GM18909 (cell line): Measurements from ENCODE around the gene MINDY3.
"Not testable (repeated sequence)": the region's sequence is repeated elsewhere in the genome, so short reads cannot be mapped to it uniquely, and the experiment has no call there.

ENCODE experiments used
- ATAC-seq: cut with Tn5 transposase; IDR thresholded peaks from one replicate; pipeline ENCODE4 v1.9.1; 2021; ENCODE audit warnings: mild to moderate bottlenecking; ENCODE audit not compliant: unreplicated experiment, poor library complexity

The MINDY3 gene

GRCh38 chr10:15859906-15860691, at the start of gene MINDY3:
Gene MINDY3 (minus strand): TSS chr10:15860507. CDS start chr10:15860299, 208 bp downstream.
- ATAC-seq: peak; percentile 94

- no peak for ATAC-seq
Observed at GRCh38 chr10:15901889-15902288, 41.6 kb upstream of the MINDY3 start.

- peak; percentile 56 for ATAC-seq
Observed at GRCh38 chr10:15898046-15898445, 37.7 kb upstream of the MINDY3 start.

DNA sequence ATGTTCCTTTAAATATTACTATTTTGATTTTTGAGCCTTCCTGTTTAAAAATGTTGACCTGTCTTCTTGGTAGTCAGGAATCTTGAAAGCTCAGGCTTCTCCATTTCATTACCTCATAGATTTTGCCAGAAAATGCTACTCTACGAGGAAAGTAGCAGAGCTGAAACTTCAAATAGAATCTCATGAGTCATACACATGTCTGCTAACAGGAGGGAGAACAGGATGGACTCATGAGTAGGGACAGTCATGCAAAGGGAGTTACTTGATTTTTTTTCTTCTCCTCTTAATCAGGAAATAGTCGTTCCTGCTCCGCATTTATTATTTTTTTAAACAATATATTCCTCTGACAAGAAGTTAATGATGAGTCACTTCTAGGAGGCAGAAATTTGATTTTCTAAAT, 37.0 kb upstream of the MINDY3 start:
- ATAC-seq: no peak

DNA sequence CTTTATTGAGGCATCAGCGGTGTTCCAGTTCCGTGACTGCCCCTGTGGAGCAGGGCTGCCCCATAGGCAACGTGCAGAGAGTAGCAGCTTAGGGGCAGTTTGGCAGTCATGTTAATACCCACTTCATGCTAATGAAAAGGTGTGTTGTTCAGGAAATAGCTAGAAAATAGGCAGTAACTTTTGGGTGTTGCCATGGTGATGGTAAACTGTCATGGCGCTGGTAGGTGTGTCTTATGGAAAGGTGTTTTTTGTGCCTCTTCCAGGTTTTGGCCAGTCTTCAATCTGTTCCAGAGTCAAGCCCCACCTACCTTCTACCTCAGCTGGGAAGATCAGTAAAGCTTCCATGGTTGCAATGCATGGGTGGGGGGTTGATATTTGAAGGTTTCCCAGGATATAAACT, 36.3 kb upstream of the MINDY3 start:
- ATAC-seq: no peak

DNA sequence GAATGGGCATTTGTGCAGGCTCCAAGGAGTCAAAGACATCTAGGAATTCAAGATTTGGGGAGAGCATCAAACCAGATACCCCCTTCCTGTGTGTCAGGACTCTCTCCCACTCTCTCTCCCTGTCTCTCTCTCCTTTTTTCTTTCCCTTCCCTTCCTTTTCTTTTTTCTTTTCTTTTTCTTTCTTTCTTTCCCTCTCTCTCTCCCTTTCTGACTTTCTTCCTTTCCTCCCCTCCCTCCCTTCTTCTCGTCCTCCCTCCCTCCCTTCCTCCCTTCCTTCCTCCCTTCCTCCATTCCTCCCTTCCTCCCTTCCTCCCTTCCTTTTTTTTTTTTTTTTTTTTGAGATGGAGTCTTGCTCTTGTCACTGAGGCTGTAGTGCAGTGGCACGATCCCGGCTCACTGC, 24.1 kb upstream of the MINDY3 start:
- no peak for ATAC-seq

DNA sequence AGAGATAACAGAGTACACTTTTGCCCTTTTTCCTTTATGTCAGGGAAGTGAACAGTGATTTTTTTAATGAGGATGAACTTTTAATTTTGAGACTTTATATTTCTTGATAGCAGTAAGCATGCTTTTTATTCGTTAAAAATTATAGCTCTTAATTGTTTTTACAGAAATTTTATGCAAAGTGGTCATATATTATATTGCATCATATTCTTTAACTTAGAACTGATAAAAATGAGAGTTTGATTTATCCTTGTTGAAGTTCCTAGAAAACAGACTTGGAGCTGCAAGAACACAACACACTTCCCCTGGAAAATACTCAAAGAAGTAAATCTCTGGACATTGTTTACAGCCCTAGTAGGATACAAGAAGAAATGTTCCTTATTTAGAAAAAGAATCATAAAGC, 21.2 kb upstream of the MINDY3 start:
- no peak for ATAC-seq

DNA sequence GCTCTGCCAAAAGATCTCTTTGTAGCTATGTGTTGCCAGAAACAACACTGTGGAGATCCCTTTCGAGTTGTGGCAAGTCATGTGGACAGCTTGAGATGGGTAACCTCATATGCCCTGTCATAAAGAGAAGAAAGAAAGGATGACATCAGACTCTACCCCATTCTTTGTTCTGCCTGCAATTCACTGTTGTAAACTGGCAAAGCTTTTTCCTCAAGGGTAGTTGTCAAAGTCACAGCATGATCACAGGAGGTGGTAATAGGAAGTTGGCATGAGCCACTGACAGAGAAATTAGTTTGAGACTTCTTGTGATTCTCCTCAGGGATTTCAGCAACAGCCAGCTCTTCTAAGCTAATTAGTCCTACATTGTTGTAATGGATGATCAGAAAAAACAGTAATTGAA, 19.4 kb upstream of the MINDY3 start:
- no peak for ATAC-seq

- no peak for ATAC-seq
Observed at GRCh38 chr10:15879058-15879457, 18.8 kb upstream of the MINDY3 start.

- no peak for ATAC-seq
Observed at GRCh38 chr10:15877836-15878576, 17.7 kb upstream of the MINDY3 start.

DNA sequence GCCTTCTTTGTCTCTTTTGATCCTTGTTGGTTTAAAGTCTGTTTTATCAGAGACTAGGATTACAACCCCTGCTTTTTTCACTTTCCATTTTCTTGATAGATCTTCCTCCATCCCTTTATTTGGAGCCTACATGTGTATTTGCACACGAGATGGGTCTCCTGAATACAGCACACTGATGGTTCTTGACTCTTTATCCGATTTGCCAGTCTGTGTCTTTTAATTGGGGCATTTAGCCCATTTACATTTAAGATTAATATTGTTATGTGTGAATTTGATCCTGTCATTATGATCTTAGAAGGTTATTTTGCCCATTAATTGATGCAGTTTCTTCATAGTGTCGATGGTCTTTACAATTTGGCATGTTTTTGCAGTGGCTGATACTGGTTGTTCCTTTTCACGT, 16.0 kb upstream of the MINDY3 start:
- not testable (repeated sequence) for ATAC-seq

DNA sequence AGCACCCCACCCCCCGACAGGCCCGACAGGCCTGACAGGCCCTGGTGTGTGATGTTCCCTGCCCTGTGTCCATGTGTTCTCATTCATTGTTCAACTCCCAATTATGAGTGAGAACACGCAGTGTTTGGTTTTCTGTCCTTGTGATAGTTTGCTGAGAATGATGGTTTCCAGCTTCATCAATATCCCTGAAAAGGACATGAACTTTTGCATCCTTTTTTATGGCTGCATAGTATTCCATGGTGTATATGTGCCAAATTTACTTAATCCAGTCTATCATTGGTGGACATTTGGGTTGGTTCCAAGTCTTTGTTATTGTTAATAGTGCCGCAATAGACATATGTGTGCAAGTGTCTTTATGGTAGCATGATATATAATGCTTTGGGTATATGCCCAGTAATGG, 12.3 kb upstream of the MINDY3 start:
- not testable (repeated sequence) for ATAC-seq

DNA sequence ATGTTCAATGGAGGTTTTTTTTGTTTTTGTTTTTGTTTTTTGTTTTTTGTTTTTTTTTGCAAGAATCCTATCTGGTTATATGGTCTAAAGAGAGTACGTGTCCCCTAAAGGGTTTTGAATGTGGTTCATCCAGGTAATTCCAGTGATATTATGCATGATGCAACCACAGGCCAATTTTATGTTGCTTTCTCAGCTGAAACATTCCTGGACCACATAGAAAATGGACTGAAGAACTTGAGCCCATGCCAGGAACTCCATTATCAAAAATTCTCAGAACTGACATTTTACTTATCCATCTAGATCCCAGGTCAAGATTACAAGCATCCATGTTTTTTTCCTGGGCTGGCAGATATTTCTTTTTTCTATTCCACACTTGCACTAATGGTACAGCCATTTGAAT, 11.5 kb upstream of the MINDY3 start:
- no peak for ATAC-seq

GRCh38 chr10:15869935-15870334, 9.6 kb upstream of the MINDY3 start:
- ATAC-seq: no peak

GRCh38 chr10:15868006-15868405, 7.7 kb upstream of the MINDY3 start:
- no peak for ATAC-seq

GRCh38 chr10:15865304-15865703, 5.0 kb upstream of the MINDY3 start:
- ATAC-seq: no peak

DNA sequence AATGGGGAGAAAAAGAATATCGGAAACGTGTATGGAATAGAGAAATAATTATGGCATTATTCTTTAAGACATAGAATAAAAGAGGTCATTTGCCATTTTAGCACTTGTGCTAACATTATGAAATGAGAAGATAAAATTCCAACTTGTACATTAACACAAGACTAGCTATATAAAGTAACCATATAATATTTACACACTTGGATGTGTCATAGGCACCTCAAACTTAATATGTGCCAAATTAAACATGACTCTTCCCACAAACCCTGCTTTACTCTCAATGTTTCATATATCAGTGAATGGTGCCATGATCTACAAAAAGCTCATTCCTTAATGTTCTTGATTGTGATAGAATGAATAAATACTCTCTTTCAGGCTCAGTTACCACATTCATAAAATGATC, 4.1 kb upstream of the MINDY3 start:
- ATAC-seq: no peak

DNA sequence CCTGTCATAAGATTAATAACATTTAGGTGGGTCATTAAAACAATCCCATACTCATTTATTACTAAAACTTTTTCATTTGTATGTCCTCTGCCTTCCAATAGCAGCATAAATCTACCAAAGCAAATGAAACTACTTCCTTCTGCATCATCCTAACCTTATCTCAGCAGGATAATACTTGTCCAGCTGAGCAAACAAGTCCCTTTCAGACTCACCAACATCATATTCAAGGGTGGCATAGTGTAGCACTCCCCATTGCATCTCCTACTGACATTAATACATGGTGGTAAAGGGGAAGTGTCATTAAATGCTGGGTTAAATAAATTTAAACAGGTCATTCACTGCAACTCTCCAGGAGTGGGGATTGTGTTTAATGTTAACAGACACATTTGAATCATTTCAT, 3.4 kb upstream of the MINDY3 start:
- no peak for ATAC-seq

GRCh38 chr10:15863323-15863722, 3.0 kb upstream of the MINDY3 start:
- ATAC-seq: no peak

- ATAC-seq: no peak
Observed at GRCh38 chr10:15860692-15861201, 440 bp upstream of the MINDY3 start.

GRCh38 chr10:15859509-15859905, 800 bp downstream of the MINDY3 start:
- peak; percentile 63 for ATAC-seq
